NCI-H1092 treated with DMSO at 0.1 percent for 48 hours (cell line): ENCODE data around the gene RGS18.
"Not testable (repeated sequence)": the region's sequence is repeated elsewhere in the genome, so short reads cannot be mapped to it uniquely, and the experiment has no call there.

ENCODE experiments used
- DNase-seq: peaks from one replicate; lab custom pipeline; 2025; lab: John Stamatoyannopoulos, UW

Gene RGS18

DNA sequence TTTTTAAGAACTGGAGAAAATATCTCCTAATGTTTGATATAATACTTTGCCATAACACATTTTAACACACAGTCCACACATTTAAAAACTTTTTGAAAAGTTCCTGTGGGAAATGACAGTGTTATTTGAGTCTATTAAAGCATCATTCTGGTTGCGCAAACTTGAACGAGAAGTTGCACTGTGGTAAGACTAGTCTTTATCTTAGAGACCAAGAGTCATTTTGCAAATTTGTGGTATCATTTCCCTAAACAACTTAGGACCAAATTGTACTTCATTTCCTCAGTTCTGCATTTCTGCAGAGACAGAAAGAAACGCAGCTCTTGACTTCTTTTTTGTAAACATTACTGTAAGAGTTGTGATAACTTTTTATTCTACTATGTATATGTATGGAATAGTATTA, at the start of gene RGS18:
TSS of gene RGS18 (plus strand) at position 282 of the 400 bp plus-strand sequence. CDS start 176 bp downstream, outside the sequence.
- DNase-seq = no peak

DNA sequence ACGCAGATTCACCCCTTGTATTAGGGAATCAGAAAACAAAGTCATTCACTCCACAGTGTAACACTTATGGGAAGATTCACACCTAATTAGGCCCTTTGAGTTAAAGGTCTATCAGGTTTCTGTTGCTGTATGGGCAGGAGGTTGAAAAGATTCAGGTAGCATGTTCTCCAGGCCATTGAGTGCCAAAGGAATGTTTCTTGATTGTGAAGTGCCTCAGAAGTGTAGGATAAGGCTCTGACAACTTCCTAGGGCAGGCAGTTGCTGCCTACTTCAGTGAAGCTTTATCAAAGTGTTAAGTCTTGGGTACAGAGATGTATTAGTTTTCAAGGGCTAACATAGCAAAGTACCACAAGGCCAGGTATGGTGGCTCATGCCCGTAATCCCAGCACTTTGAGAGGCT, 48.7 kb upstream of the RGS18 start:
- DNase-seq = no peak

DNA sequence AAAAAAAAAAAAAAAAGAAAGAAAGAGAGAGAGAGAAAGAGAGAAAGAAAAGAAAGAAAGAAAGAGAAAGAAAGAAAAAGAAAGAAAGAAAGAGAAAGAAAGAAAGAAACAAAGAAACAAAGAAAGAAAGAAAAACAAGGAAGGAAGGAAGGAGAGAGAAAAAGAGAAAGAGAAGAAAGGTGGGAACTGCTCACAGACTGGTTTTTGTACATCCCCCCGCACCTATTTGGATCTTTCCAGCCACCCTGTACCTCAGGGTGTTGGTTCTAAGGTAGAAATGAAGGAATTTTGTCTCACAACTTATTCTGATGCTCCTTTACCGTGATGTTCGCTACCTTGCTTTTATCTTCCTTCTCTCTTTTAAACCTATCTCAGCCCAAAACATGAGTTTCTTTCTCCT, 43.3 kb upstream of the RGS18 start:
- DNase-seq = no peak

GRCh38 chr1:192118881-192119405, 39.3 kb upstream of the RGS18 start:
- DNase-seq = no peak

- DNase-seq = no peak
Observed at GRCh38 chr1:192119701-192120100, 38.6 kb upstream of the RGS18 start.

DNA sequence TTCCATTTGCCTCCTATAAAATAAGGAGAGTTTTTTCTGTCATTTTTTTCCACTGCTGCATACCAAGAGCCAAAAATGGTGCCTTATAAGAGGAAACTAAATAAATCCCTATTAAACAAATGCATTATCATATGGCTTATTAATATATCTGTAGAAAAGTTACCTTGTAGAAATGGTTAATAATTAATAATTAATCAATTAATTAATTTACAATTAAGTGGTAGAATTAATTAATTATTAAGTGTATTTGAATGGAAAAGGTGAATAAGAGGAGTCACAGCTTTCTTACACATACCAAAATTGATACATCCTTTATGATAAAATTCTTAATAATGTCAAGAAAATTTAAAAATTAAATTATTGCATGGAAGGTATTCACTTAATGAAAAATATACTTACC, 35.6 kb upstream of the RGS18 start:
- no peak for DNase-seq

DNA sequence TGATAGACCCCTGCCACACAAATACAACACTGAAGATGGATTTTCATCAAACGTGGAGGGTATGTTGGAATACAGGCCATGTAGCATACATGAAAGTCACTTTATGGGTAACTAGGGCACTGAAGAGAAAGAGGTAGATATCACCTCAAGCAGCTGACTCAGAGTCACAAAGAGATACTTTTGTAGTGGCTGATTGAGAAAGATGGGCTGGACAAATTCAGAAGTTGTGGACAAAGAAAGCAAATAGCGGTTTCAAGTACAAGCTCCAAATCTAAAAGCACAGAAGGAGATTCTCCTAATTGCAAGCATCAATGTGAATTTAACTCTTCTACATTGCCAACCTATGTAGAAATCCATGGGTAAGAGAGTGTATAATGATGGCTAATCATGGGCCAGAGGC, 35.0 kb upstream of the RGS18 start:
- no peak for DNase-seq

DNA sequence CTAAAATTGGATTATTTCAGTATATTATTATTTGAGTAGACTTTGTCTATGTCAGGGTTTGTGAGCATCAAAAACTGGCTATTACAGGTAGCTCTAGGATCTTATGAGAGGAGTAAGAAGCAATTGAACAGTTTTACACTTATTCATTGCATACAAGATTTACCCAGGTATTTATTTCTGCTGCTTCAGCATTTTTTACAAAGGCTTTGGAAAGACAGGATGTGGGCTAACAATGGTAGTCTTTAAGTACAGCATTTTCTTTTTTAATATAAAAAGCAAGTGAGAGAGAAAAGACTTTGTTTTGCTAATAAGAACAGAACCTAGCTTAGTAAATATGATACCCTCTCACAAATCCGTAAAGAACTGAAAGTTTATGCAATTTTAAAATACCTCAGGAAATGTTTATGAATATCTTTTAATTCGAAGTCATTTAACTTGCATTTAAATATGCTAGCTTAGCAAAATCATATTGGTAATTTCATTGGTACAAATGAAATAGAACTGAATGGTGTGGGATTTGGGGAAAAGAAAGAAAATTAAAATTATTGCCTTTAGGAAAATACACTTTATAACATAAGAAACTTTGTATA, 32.1 kb upstream of the RGS18 start:
- DNase-seq = no peak

GRCh38 chr1:192130175-192130574, 28.1 kb upstream of the RGS18 start:
- no peak for DNase-seq

- not testable (repeated sequence) for DNase-seq
Observed at GRCh38 chr1:192130865-192131264, 27.4 kb upstream of the RGS18 start.

DNA sequence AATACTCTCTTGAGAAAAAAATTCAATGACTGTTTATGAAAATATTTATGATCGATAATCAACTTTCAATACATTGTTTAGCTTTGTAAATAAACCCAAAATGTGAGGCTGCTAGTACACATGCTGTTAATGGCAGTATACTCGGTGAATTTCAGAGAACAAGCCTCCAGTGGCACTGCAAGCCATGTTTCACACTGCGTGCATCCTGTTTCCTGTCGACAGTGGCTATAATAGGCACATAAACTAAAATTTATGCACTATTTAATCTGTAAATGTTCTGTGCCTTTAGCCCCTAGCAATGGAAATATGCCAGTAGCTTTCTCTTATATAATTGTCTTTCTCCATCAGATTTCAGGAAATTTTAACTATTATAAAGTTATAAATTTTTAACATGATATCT, 26.3 kb upstream of the RGS18 start:
- DNase-seq = no peak

GRCh38 chr1:192133350-192133926, 24.8 kb upstream of the RGS18 start:
- no peak for DNase-seq

- DNase-seq = no peak
Observed at GRCh38 chr1:192140382-192140781, 17.9 kb upstream of the RGS18 start.

GRCh38 chr1:192147221-192147620, 11.0 kb upstream of the RGS18 start:
- no peak for DNase-seq

GRCh38 chr1:192147696-192148095, 10.6 kb upstream of the RGS18 start:
- DNase-seq = no peak

DNA sequence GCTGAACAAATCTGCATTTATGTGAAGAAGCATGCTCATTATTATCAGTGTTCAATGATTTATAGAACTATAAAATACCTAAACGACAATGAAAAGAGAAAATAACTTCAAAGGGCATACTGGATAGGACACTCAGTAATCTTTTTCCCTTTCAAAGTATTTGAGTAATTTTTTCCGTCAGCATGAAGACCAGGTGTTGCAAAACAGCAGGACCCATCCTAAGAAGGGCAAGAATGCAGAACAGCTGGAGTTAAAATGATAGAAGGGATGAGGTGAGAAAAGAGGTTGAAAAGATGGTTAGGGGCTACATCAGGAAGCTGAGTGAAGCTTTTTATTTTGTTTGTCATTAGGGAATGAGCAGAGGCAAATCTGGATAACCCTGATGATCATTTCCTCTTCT, 7.1 kb upstream of the RGS18 start:
- DNase-seq = no peak

DNA sequence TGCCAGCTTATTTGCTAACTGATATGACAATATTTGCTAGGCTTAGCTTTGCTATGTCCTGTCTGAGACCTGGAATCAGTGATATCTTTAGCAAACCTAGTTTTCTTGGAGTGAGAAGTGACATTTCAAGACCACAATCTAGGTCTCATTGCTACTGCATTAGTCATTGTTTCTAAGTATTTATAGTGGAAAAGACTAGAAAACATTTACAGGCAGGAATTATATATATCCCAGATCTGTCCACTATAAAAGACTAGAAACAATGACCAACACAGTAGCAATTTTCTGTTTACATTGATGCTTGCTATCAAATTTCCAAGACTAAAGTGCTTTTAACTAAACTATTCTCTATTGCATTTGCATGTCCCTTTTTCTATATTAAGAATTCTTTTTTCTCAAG, 5.0 kb upstream of the RGS18 start:
- DNase-seq = no peak

DNA sequence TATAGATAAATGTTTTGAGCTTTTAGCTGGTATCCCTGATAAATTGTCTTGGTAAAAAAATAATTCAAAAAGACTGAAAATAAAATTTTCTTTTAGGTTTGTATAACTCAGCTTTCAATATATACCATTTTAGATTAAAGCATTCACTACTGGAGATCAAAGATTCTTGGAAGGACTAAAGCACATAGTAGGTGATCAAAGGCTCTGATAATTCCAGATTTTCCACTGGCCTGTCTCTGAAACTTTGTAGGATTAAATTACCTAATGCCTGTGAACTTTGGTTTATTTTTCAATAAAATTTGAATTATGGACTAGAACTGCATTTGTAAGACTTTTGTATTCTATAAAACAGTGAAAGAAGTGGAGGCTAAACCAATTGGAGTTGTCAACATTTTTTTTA, 1.2 kb upstream of the RGS18 start:
- no peak for DNase-seq

- no peak for DNase-seq
Observed at GRCh38 chr1:192159014-192159413, 752 bp downstream of the RGS18 start.

- DNase-seq = no peak
Observed at GRCh38 chr1:192159781-192160180, 1.5 kb downstream of the RGS18 start.

- DNase-seq = no peak
Observed at GRCh38 chr1:192160196-192160595, 1.9 kb downstream of the RGS18 start.

DNA sequence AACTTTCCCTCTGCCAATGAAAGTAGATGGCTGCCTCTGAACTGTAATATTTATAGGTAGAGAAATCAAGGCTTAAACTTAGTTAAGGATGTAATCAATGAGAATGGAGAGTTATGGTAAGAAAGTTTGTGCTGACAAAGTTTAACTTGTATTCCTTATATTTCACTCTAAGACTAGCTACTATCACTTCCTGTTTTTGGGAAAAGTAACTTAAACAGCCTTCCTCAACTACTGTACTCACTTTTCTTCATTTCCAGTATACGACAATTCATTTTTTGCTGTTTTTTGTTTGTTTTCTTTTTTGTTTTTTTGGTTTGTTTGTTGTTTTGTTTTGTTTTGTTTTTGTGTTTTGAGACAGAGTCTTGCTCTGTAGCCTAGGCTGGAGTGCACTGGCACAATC, 3.7 kb downstream of the RGS18 start:
- DNase-seq = no peak

DNA sequence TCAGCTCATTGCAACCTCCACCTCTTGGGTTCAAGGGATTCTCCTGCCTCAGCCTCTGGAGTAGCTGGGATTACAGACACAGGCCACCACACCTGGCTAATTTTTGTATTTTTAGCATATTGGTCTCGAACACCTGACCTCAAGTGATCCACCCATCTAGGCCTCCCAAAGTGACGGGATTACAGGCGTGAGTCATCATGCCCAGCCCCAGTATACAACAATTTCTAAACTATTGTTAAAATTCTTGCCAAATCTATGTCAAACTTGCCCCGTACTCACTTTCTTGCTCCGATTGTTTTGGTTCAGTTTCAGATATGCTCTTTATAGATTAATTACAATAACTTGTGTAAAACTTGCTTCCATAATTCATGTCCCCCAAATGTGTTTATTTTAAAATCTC, 4.1 kb downstream of the RGS18 start:
- no peak for DNase-seq

DNA sequence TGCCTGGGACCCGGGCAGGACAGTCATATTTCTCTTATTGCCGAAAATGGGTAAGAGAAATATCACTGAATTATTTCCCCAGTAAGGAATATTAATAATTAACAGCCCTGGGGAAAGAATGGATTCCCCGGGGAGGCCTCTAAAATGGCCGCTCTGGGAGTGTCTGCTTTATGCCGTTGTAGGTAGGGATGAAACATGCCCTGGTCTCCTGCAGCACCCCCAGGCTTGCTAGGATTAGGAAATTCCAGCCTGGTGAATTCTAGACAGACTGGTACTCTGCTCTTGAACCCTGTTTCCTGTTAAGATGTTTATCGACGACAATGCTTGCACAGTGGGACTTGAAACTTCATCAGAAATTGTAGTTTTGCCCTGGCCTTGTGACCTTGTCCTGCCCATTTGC, 6.7 kb downstream of the RGS18 start:
- DNase-seq = not testable (repeated sequence)
